IPS DF 19.7 (cell line): ENCODE data around the gene GJB2.

ENCODE experiments used
- DNase-seq: peaks from one replicate; pipeline ENCODE4 v3.0.0-alpha.2; 2013; ENCODE audit warnings: low read depth, low spot score

The GJB2 gene

GRCh38 chr13:20192158-20192835, 441 bp downstream of the GJB2 start:
- DNase-seq: no peak

DNA sequence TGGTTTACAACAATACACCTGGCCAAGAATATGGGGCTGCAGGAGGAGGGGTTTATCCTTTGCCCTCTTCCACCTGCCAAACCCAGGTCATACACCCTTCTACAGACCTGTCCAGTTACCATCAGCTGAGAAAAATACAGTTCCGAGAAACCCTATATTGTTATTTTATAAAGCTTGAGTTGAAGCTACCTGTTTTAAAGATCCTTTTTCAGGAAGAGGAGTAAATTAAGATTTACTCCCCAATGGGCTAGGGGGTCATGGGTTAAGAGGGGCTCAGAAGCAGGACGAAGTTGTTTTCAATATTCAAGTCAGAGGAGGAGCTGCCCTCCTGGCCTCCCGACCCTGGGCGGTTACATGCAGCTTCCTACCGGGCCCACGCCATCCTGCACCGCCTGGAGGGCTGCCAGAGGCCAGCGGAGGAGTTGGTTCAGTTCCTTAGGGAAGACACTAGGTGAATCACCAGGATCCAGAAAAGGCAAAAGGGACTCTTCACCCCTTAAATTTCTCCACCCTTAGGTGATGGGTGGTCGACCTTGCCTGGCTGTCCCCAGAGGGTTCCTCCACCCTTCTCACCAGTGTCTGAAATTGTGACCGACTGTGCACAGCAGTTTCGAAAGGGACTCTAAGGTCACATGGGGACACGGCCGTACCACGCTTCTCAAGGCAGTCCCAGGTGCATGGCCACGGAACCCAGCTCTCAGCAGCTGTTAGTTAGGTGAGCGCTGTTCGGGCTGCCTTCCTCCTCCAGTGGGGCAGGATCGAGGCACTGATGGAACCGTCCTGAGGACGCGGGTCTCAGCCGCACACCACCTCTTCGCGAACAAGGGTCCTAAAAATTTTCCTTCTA, 1.2 kb downstream of the GJB2 start:
- no peak for DNase-seq

GRCh38 chr13:20190481-20191310, 2.0 kb downstream of the GJB2 start:
- DNase-seq: no peak

- DNase-seq: no peak
These were observed 2.7 kb downstream of the GJB2 start for GRCh38 chr13:20190076-20190475.

DNA sequence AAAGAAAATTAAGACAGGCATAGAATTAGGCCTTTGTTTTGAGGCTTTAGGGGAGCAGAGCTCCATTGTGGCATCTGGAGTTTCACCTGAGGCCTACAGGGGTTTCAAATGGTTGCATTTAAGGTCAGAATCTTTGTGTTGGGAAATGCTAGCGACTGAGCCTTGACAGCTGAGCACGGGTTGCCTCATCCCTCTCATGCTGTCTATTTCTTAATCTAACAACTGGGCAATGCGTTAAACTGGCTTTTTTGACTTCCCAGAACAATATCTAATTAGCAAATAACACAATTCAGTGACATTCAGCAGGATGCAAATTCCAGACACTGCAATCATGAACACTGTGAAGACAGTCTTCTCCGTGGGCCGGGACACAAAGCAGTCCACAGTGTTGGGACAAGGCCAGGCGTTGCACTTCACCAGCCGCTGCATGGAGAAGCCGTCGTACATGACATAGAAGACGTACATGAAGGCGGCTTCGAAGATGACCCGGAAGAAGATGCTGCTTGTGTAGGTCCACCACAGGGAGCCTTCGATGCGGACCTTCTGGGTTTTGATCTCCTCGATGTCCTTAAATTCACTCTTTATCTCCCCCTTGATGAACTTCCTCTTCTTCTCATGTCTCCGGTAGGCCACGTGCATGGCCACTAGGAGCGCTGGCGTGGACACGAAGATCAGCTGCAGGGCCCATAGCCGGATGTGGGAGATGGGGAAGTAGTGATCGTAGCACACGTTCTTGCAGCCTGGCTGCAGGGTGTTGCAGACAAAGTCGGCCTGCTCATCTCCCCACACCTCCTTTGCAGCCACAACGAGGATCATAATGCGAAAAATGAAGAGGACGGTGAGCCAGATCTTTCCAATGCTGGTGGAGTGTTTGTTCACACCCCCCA, 3.8 kb downstream of the GJB2 start:
- no peak for DNase-seq

- no peak for DNase-seq
These were observed 6.0 kb downstream of the GJB2 start for GRCh38 chr13:20186771-20187170.

DNA sequence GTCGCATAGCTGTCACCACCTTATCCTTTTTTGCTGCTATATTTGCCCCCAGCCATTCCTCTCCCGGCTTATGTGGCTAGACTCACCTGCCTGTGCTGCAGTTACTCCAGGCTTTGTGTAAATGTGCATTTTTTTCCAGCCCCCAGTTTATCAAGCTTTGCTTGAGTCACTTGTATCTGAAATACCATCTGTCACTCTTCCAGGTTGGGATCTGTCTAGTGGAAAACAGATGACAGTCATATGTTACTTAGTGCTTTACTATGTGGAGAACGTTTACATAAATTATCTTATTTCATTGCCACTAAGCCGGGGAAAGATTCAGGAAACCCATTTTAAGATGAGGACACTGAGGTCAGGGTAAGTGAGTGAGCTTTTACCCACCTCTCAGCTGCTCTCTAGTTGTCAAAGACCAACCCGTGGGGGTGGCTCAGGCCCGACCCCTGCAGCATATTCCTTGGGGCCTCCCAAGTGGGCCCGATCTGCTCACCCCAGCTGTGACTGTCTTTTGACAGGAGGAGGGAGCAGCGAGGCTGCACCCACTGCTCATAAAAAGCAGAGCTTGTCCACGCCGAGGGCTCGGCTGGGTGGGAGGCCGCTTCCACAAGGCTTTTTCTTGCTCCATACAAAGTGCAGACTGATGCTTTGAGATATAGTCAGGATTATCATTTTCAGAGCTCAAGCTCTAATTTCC, 7.2 kb downstream of the GJB2 start:
- no peak for DNase-seq

GRCh38 chr13:20182231-20182846, 10.4 kb downstream of the GJB2 start:
- DNase-seq: no peak

DNA sequence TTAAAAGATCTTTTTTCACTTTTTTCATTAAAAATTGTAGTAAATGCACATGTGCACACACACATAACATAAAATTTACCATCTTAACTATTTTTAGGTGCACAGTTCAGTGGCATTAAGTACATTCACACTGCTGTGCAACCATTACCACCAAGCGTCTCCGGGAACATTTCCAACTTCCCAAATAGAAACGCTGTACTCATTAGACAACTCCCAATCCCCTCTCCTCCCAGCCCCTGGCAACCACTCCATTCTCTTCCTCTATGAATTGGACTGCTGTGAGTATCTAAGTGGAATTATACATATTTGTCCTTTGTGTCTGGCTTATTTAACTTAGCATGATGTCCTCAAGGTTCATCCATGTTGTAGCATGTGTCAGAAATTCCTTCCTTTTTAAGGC, 11.6 kb downstream of the GJB2 start:
- no peak for DNase-seq

DNA sequence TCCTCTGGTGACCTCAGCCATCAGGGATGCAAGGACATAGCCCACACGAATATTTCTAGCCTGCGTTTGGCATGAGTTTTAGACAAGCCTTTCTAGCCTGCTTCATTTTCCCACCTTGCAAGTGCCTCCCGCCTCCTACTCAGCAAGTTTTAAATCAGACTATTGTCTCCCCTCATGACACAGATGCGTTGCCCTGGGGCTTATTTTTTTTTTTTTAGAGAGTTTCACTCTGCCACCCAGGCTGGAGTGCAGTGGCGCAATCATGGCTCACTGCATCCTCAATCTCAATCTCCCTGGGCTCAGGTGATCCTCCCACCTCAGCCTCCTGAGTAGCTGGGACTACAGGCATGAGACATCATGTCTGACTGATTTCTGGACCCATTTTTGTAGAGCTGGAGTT, 14.6 kb downstream of the GJB2 start:
- DNase-seq: no peak

- no peak for DNase-seq
These were observed 15.5 kb downstream of the GJB2 start for GRCh38 chr13:20177049-20177831.

- no peak for DNase-seq
These were observed 16.7 kb downstream of the GJB2 start for GRCh38 chr13:20175907-20176652.

GRCh38 chr13:20175406-20175794, 17.3 kb downstream of the GJB2 start:
- DNase-seq: no peak

GRCh38 chr13:20174656-20175405, 17.9 kb downstream of the GJB2 start:
- no peak for DNase-seq

DNA sequence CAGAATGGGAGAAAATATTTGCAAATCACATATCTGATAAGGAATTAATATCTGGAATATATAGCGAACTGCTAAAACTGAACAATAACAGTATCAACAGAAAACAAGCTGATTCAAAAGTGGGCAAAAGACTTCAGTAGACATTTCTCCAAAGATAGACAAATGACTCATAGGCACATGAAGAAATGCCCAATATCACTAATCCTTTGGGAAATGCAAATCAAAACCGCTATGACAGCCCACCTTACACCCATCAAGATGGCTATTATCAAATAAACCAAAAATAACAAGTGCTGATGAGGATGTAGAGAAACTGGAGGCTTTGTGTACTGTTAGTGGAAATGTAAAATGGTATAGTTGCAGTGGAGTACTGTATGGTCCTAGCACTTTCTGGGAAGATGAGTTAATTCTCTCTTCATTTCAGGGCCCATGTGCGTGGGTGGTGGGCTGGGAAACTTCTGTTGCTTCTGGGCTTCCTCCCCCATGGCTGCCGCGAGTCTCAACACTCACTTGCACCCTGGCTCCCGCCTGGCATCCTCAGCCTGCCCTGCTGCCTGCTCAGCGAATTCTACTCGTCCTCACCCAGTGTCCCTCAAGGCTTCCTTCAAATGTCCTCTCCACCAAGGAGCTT, 19.5 kb downstream of the GJB2 start:
- DNase-seq: no peak

- no peak for DNase-seq
These were observed 21.4 kb downstream of the GJB2 start for GRCh38 chr13:20171364-20171763.

- DNase-seq: no peak
These were observed 21.8 kb downstream of the GJB2 start for GRCh38 chr13:20170921-20171320.

GRCh38 chr13:20168396-20168795, 24.3 kb downstream of the GJB2 start:
- no peak for DNase-seq
